Thoracic aorta (tissue), 2 donors: ENCODE measurements around the gene ATXN7L3B. TPM values are rescaled to one million over a fixed set of nuclear protein-coding genes. Genes with fewer than 3 reads are reported as not detected.

Experiments
- ATAC-seq: fragments of 150-250 bp; one replicate; pipeline ENCODE4 v1.8.0; 2017; ENCODE audit warnings: low read depth; ENCODE audit not compliant: insufficient number of reproducible peaks, low FRiP score
- DNase-seq: peaks from one replicate; pipeline ENCODE4 v3.0.0-alpha.2; 2020; ENCODE audit warnings: low spot score
- H3K27ac ChIP-seq, 2 donors: fragments of 200-600 bp; sonication (generic); 1 replicate in 1 of 2; 2 replicates in 1 of 2; pipeline ENCODE4 v1.5.1; 2016; ENCODE audit warnings: mild to moderate bottlenecking in 2 of 2, moderate library complexity in 2 of 2
- H3K27me3 ChIP-seq: fragments of 200-600 bp; sonication (generic); replicated peaks from 2 replicates; pipeline ENCODE4 v1.6.0; 2016; ENCODE audit warnings: mild to moderate bottlenecking; ENCODE audit not compliant: insufficient read depth
- H3K36me3 ChIP-seq: fragments of 200-600 bp; sonication (generic); one replicate; pipeline ENCODE4 v1.5.1; 2016
- H3K4me1 ChIP-seq, 2 donors: fragments of 200-600 bp; sonication (generic); 1 replicate in 1 of 2; 2 replicates in 1 of 2; pipeline versions ENCODE4 v1.5.1 to v1.6.0; 2016; ENCODE audit warnings: low read depth in 2 of 2, mild to moderate bottlenecking in 1 of 2; ENCODE audit not compliant: control insufficient read depth in 1 of 2
- H3K4me3 ChIP-seq: fragments of 200-600 bp; sonication (generic); 2 replicates; pipeline ENCODE4 v1.5.1; 2016; ENCODE audit warnings: mild to moderate bottlenecking
- H3K9me3 ChIP-seq: fragments of 200-600 bp; sonication (generic); 2 replicates; pipeline ENCODE4 v1.5.1; 2016
- total RNA-seq, 2 donors: library from RNA; depleted of rRNA; stranded (reverse); fragments of >200 nt; gene quantifications; one replicate each; pipeline versions ENCODE4 v1.1.0 to v1.2.3, GENCODE V29; 2016
- TF ChIP-seq, protein P1 (sequence below): fragments of 200-600 bp; sonication (generic); IDR thresholded peaks from one replicate; pipeline ENCODE4 v1.5.1; 2019; ENCODE audit warnings: antibody characterized with exemption

The ATXN7L3B gene
- total RNA-seq, 2 donors from 2014 or later: 13.7 to 19.4 TPM

DNA sequence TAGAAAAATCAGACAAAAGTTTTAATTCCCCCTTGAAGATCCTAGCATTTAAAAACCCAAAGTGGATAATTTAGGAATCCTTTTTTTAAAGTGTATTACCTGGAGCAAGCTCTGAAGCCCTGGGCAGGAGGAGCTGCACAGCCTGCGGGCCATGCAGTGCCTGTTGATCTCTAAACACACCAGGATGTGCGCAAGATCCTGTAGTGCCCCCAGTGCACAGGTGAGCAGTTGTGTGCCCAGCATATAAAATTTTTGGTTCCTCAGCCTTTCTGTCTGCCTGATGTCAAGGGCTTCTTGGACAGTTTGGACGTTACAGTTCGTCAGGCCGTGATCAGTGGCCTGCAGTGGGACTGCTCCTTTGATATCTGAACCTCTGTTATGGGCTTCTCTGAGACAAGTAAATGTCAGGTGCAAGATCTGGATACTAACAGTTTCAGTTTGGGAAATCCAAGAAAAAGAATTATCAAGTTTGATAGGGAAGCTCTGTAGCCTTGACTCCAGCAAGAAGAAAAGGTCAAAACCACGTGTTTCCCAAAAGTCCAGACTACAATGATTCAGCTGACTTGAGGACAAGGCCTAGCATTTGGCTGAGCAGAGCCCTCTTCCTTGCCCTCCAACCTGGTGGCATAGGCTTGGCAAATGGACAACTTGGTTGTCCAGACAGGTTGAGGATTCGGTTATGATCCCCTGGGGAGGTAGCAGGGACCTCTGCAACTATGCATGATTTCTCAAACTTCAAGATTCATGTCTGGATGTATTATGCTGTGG is 1.0 kb downstream of the ATXN7L3B start:
- H3K27ac ChIP-seq: peak overlapping the region; percentile 80 to 95
- H3K9me3 ChIP-seq: no peaks in the 10 kb centered on the region
- ATAC-seq (no peak), DNase-seq (no peak)
- no peaks in the 10 kb centered on the region for H3K36me3 ChIP-seq
- H3K4me3 ChIP-seq: peak overlapping the region; percentile 90
- peaks cover 26 to 33% of the 10 kb centered on the region in 2 donors for H3K4me1 ChIP-seq
- TF ChIP-seq, protein P1, sequence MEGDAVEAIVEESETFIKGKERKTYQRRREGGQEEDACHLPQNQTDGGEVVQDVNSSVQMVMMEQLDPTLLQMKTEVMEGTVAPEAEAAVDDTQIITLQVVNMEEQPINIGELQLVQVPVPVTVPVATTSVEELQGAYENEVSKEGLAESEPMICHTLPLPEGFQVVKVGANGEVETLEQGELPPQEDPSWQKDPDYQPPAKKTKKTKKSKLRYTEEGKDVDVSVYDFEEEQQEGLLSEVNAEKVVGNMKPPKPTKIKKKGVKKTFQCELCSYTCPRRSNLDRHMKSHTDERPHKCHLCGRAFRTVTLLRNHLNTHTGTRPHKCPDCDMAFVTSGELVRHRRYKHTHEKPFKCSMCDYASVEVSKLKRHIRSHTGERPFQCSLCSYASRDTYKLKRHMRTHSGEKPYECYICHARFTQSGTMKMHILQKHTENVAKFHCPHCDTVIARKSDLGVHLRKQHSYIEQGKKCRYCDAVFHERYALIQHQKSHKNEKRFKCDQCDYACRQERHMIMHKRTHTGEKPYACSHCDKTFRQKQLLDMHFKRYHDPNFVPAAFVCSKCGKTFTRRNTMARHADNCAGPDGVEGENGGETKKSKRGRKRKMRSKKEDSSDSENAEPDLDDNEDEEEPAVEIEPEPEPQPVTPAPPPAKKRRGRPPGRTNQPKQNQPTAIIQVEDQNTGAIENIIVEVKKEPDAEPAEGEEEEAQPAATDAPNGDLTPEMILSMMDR: no peak
- no peaks in the 10 kb centered on the region for H3K27me3 ChIP-seq

- ATAC-seq (no peak), DNase-seq (no peak)
- Histone ChIP-seq H3K36me3 (no peaks in the 10 kb centered on the region), H3K9me3 (no peaks in the 10 kb centered on the region), H3K4me1 (peaks cover 26 to 33% of the 10 kb centered on the region in 2 donors), H3K27ac (no peak overlapping the region), H3K4me3 (peak overlapping the region; percentile 90), H3K27me3 (no peaks in the 10 kb centered on the region)
- TF ChIP-seq, protein P1: no peak
These were observed 1.6 kb downstream of the ATXN7L3B start for GRCh38 chr12:74539261-74539660.

DNA sequence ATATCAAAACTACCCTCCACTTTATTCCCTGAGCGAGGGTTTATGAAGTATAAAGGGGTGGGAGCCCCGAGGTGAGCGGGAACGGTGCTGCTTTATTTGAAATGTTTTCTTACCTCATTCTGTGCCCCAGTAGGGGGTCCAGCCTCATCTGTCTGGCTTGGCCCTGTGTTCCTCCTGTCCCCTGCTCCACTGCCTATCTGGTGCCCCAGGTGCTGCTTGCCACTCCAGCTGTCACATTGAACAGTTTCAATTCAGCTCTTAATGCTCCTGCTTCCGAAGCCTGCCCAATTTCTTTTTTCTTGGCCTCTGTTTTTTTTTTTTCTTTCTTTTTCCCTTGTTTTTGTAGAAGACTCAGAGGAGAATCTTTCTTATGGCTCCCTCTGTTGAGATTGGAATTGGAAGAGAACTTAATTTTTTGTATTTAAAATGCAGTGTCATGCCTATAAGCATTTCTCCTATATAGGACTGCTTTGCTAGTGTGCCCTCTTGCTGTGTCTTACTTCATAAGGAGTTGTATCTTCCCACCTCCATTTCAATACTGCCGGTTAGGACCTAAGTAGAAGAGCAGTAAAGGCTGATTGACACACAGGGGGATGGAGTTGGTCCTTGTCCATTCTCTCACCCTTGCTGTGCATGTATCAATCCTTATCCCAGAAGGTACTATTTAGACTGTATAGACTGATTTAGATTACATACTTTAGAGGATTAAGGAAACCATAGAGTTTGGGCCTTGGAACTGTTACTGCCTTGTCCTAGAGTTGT is 2.3 kb downstream of the ATXN7L3B start:
- ATAC-seq (no peak), DNase-seq (no peak)
- TF ChIP-seq, protein P1: no peak
- H3K4me3 ChIP-seq: peak overlapping the region; percentile 90
- H3K9me3 ChIP-seq: no peaks in the 10 kb centered on the region
- no peak overlapping the region for H3K27ac ChIP-seq
- peaks cover 26 to 33% of the 10 kb centered on the region in 2 donors for H3K4me1 ChIP-seq
- no peaks in the 10 kb centered on the region for H3K27me3 ChIP-seq
- H3K36me3 ChIP-seq: no peaks in the 10 kb centered on the region

GRCh38 chr12:74541074-74541473 is 3.4 kb downstream of the ATXN7L3B start:
- H3K27ac ChIP-seq: no peak overlapping the region
- no peak for ATAC-seq
- H3K4me1 ChIP-seq: peaks cover 26 to 33% of the 10 kb centered on the region in 2 donors
- no peaks in the 10 kb centered on the region for H3K9me3 ChIP-seq
- H3K4me3 ChIP-seq: no peak overlapping the region
- no peak for DNase-seq
- TF ChIP-seq, protein P1: no peak
- no peaks in the 10 kb centered on the region for H3K36me3 ChIP-seq
- no peaks in the 10 kb centered on the region for H3K27me3 ChIP-seq

DNA sequence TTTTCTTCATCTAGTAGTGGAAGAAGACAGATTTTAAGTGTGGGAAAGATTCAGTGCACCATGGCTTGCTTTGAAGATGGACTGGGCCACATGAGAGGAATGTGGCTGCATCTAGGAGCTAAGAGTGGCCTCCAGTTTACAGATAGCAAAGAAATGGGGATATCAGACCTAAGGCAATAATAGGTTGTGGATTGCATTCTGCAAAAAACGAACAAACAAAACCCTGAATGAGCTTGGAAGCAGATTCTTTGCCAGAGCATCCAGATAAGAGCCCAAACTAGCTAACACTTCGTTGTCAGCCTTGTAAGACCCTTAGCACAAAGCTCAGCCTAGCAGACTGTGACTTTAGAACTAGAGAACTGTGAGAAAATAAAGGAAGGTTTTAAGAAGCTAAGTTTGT is 9.6 kb downstream of the ATXN7L3B start:
- no peaks in the 10 kb centered on the region for H3K36me3 ChIP-seq
- TF ChIP-seq, protein P1: no peak
- no peaks in the 10 kb centered on the region for H3K27me3 ChIP-seq
- no peak overlapping the region for H3K27ac ChIP-seq
- H3K9me3 ChIP-seq: no peaks in the 10 kb centered on the region
- ATAC-seq: no peak
- no peak overlapping the region for H3K4me3 ChIP-seq
- H3K4me1 ChIP-seq: no peaks in the 10 kb centered on the region
- DNase-seq: no peak
